Heart left ventricle (tissue), 13 donors: Measurements from ENCODE around the gene TOP3B.

Source experiments
- CTCF ChIP-seq, 12 donors: fragments of 200-600 bp; sonication (generic) in 4 of 12; IDR thresholded peaks; one replicate each; pipeline versions ENCODE4 v1.5.0 to v1.8.0; 2018 to 2022; ENCODE audit warnings: antibody characterized with exemption in 12 of 12, mild to moderate bottlenecking in 5 of 12
- POLR2A ChIP-seq, 2 donors: fragments of 450-650 bp; IDR thresholded peaks; one replicate each; pipeline ENCODE4 v1.6.1; 2017; ENCODE audit warnings: antibody characterized with exemption in 2 of 2, mild to moderate bottlenecking in 2 of 2, moderate library complexity in 2 of 2
- donor health status: ischemic (EF 13 %, LVEDD 7.1; RV severe dilation, severe dysfunction).
- donor health status: DM: no; HTN: yes; CAD: no.
- donor health status: DM: no; HTN: no; CAD: no.
- donor health status: ischemic (EF 25% LVEDD 6.9; RV normal size, moderate dysfunction).
- donor health status: ischemic (EF 25% LVEDD 5.7; RV mildly dilated, moderate dysfunction).
- donor health status: ischemic (EF 35%, LVEDD 5.7; RV mildly dilated, moderate dysfunction).
- donor health status: nonischemic (EF 11% LVEDD 7.7; RV severe dilation, severe dysfunction).
- donor health status: DM: yes; HTN: yes; CAD: no.
- donor health status: PGD.
- donor health status: ischemic (EF 29% LVEDD 5.4; RV normal size, mild dysfunction).
- donor health status: nonischemic (EF 23%, LVEDD 6.1; RV moderate dilation, normal function).

DNA sequence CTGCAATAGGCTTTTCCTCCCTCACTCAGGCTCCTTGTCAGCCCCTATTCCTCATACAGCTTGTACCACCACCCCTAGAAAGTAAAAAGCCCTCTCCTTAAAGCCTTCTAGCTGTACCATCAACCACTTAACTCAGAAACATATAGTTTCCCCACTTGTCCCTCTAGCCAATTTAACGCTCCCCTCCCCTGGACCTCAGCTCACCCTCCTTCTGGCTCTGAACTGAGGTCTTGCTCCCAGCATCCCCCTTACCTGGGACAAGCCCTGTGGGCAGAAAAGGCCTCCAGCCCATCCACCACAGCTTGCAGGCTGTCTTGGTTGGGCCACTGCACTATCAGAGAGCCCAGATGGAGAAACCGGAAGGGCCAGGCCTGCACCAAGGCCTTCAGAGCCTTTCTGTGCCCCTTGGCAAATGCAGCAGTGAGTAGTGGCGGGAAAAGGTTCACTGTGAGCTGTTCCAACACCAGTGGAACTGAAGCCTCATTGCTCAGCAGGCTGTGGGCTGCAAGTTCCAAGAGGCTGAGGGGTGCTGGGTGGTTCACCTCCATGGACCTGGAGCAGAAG lies 12.4 kb upstream of the TOP3B start:
- TF ChIP-seq CTCF (IDR thresholded peaks at IDR 0.05): no peak
- no peak for TF ChIP-seq POLR2A (IDR thresholded peaks at IDR 0.05)
